Gastroesophageal sphincter (tissue), 4 donors: ENCODE measurements around the gene PRKG1. TPM values are rescaled to one million over a fixed set of nuclear protein-coding genes. Genes with fewer than 3 reads are reported as not detected.

ENCODE experiments used
- ATAC-seq: fragments of 150-250 bp; one replicate; pipeline ENCODE4 v1.9.1; 2016; ENCODE audit warnings: mild to moderate bottlenecking, moderate library complexity
- H3K27ac ChIP-seq, 4 donors: fragments of 200-600 bp; sonication (generic) in 3 of 4; 1 replicate in 3 of 4; 2 replicates in 1 of 4; pipeline ENCODE4 v1.5.1; 2016 to 2019
- H3K27me3 ChIP-seq: fragments of 200-600 bp; sonication (generic); one replicate; pipeline ENCODE4 v1.5.1; 2019
- H3K36me3 ChIP-seq, 2 donors: fragments of 200-600 bp; sonication (generic); one replicate each; pipeline ENCODE4 v1.5.1; 2019; ENCODE audit warnings: control low read depth in 1 of 2
- H3K4me1 ChIP-seq, 3 donors: fragments of 200-600 bp; sonication (generic); 1 replicate in 2 of 3; 2 replicates in 1 of 3; pipeline ENCODE4 v1.5.1; 2016 to 2019; ENCODE audit warnings: control low read depth in 2 of 3
- H3K4me3 ChIP-seq, 2 donors: fragments of 200-600 bp; sonication (generic); one replicate each; pipeline ENCODE4 v1.5.1; 2019; ENCODE audit warnings: mild to moderate bottlenecking in 1 of 2, moderate library complexity in 1 of 2
- H3K9me3 ChIP-seq, 3 donors: fragments of 200-600 bp; sonication (generic); one replicate each; pipeline ENCODE4 v1.5.1; 2017 to 2019; ENCODE audit warnings: control low read depth in 2 of 3
- CTCF ChIP-seq, 4 experiments: fragments of 200-600 bp in 2 of 4; fragments of 450-650 bp in 2 of 4; sonication (generic) in 1 of 4; IDR thresholded peaks; one replicate each; pipeline ENCODE4 v1.5.1; 2017 to 2019; ENCODE audit warnings: antibody characterized with exemption in 4 of 4, mild to moderate bottlenecking in 2 of 4, moderate library complexity in 2 of 4
- EP300 ChIP-seq: sonication (generic); formaldehyde crosslinking; IDR thresholded peaks from one replicate; pipeline ENCODE4 v1.6.1; 2017; ENCODE audit warnings: antibody characterized with exemption, mild to moderate bottlenecking
- POLR2A ChIP-seq, 2 donors: fragments of 450-650 bp; IDR thresholded peaks; one replicate each; pipeline ENCODE4 v1.6.1; 2017; ENCODE audit warnings: antibody characterized with exemption in 2 of 2, mild to moderate bottlenecking in 2 of 2, moderate library complexity in 1 of 2
- POLR2AphosphoS5 ChIP-seq: sonication (generic); formaldehyde crosslinking; IDR thresholded peaks from one replicate; pipeline ENCODE4 v1.6.1; 2017; ENCODE audit warnings: antibody characterized with exemption
- WGBS, 2 donors: methylation state at CpG; one replicate each; pipeline ENCODE4 v1.1.5; 2018; ENCODE audit warnings: low coverage in 1 of 2; 5-methylcytosine and 5-hydroxymethylcytosine counted together
- total RNA-seq, 4 donors: library from RNA; depleted of rRNA; stranded (reverse); fragments of >200 nt; gene quantifications; one replicate each; pipeline ENCODE4 v1.1.0, GENCODE V29; 2016

PRKG1 gene
- total RNA-seq, 4 donors from 2014 or later = 27.5 to 73.2 (median 39.2) TPM

GRCh38 chr10:51711519-51711891 lies 637.2 kb downstream of the PRKG1 start:
- WGBS, 2 donors = 36% methylated on average over 1 of the region's 1 CpG; no CpG with 5 or more reads in 1 of the 2 donors
- Histone ChIP-seq H3K36me3 (no peaks in the 10 kb centered on the region), H3K27ac (no peak overlapping the region), H3K9me3 (no peaks in the 10 kb centered on the region), H3K4me3 (no peak overlapping the region), H3K4me1 (peaks cover 0 to 30% (median 13%) of the 10 kb centered on the region in 3 donors), H3K27me3 (no peaks in the 10 kb centered on the region)
- no peak for ATAC-seq
- no peak for TF ChIP-seq EP300
- TF ChIP-seq POLR2A (IDR thresholded peaks at IDR 0.05) = no peak
- no peak for TF ChIP-seq POLR2AphosphoS5
- no peak for TF ChIP-seq CTCF (IDR thresholded peaks at IDR 0.05)

- TF ChIP-seq EP300 (no peak), CTCF (IDR thresholded peaks at IDR 0.05) (no peak), POLR2AphosphoS5 (no peak)
- no peaks in the 10 kb centered on the region for H3K36me3 ChIP-seq
- WGBS, 2 donors = 72 to 82% methylated on average over 2 to 4 of the region's 4 CpGs
- H3K4me1 ChIP-seq = no peaks in the 10 kb centered on the region
- no peak overlapping the region for H3K4me3 ChIP-seq
- H3K27ac ChIP-seq = no peak overlapping the region
- ATAC-seq = no peak
- H3K27me3 ChIP-seq = no peaks in the 10 kb centered on the region
- no peaks in the 10 kb centered on the region for H3K9me3 ChIP-seq
Observed at GRCh38 chr10:51716981-51717380, 642.7 kb downstream of the PRKG1 start.

GRCh38 chr10:51718804-51719291 lies 644.6 kb downstream of the PRKG1 start:
- no peak for ATAC-seq
- Histone ChIP-seq H3K27ac (no peak overlapping the region), H3K9me3 (no peaks in the 10 kb centered on the region), H3K4me1 (no peaks in the 10 kb centered on the region), H3K27me3 (no peaks in the 10 kb centered on the region), H3K36me3 (no peaks in the 10 kb centered on the region), H3K4me3 (no peak overlapping the region)
- TF ChIP-seq CTCF (IDR thresholded peaks at IDR 0.05) = no peak
- TF ChIP-seq POLR2A (IDR thresholded peaks at IDR 0.05) = no peak
- no peak for TF ChIP-seq POLR2AphosphoS5
- no peak for TF ChIP-seq EP300

GRCh38 chr10:51724038-51724437 lies 649.8 kb downstream of the PRKG1 start:
- H3K9me3 ChIP-seq = no peaks in the 10 kb centered on the region
- no peak overlapping the region for H3K4me3 ChIP-seq
- H3K4me1 ChIP-seq = no peaks in the 10 kb centered on the region
- H3K36me3 ChIP-seq = no peaks in the 10 kb centered on the region
- no peak overlapping the region for H3K27ac ChIP-seq
- WGBS, 2 donors = 41 to 92% methylated on average over 1 of the region's 1 CpG
- ATAC-seq = no peak
- no peaks in the 10 kb centered on the region for H3K27me3 ChIP-seq
- no peak for TF ChIP-seq CTCF (IDR thresholded peaks at IDR 0.05)
- no peak for TF ChIP-seq POLR2AphosphoS5
- TF ChIP-seq POLR2A (IDR thresholded peaks at IDR 0.05) = no peak
- no peak for TF ChIP-seq EP300

GRCh38 chr10:51729822-51730555 lies 655.7 kb downstream of the PRKG1 start:
- 82% methylated on average over 7 of the region's 7 CpGs for WGBS, 2 donors
- Histone ChIP-seq H3K36me3 (no peaks in the 10 kb centered on the region), H3K9me3 (no peaks in the 10 kb centered on the region), H3K4me1 (peaks cover 0 to 11% (median 6%) of the 10 kb centered on the region in 3 donors), H3K27ac (no peak overlapping the region), H3K4me3 (no peak overlapping the region), H3K27me3 (no peaks in the 10 kb centered on the region)
- TF ChIP-seq EP300 = no peak
- TF ChIP-seq CTCF (IDR thresholded peaks at IDR 0.05) = no peak
- TF ChIP-seq POLR2A (IDR thresholded peaks at IDR 0.05) = no peak
- no peak for TF ChIP-seq POLR2AphosphoS5
- no peak for ATAC-seq
